GM18951 (cell line): ENCODE data around the gene BACH1.
"Not testable (repeated sequence)": the region's sequence is repeated elsewhere in the genome, so short reads cannot be mapped to it uniquely, and the experiment has no call there.

Experiments used
- POLR2A ChIP-seq: IDR thresholded peaks from 4 replicates; pipeline ENCODE4 v1.6.1; 2011; ENCODE audit warnings: mild to moderate bottlenecking; ENCODE audit not compliant: insufficient read length, insufficient read depth; ENCODE audit errors: extremely low read depth
- in situ Hi-C: fragments of 300-500 bp; cut with MboI; formaldehyde crosslinking; loops from one replicate; pipeline ENCODE4 v1.12.0; 2022; ENCODE audit warnings: low sequenced_read_pairs, mixed read lengths, inconsistent platforms; ENCODE audit not compliant: unreplicated experiment

Gene BACH1

DNA sequence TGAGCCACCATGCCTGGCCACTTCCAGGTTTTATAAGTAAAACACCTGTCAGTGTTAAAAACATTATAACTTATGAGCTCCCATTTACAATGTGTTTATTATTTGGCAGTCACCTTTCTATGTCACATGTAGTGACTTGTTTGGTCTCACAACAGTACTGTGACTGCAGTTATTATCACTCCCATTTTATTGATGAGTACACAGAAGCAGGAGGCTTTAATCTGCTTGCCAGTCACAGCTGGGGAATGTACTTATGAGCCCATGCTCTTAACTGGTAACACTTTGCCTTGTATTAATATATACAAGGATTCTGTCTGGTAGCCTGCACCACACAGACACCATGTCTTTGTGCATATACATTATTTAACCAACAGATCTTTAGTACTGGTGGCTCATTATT lies 31.1 kb upstream of the BACH1 start:
- in situ Hi-C loops, result no loop called here

DNA sequence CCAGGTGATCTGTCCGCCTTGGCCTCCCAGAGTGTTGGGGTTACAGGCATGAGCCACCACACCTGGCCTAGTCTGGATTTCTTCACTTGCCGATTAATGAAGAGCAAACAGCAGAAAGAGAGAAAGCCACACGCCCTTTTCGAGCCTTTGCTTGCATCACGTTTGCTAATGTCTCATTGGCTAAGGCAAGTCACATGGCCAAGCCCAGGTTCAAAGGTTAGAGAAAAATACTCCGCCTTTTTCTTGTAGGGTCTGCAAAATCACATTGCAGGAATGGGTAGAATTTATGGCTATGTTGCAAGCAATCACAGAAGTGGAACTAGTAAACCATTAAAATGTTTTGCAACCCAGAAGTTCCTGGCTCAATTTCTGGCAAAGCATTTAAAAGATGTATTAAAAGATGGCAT lies 26.8 kb upstream of the BACH1 start:
- in situ Hi-C loops, result no loop called here
- no peak for TF ChIP-seq POLR2A

More for the DNA sequence above, 31.1 kb upstream of the BACH1 start:
- TF ChIP-seq POLR2A, result no peak

DNA sequence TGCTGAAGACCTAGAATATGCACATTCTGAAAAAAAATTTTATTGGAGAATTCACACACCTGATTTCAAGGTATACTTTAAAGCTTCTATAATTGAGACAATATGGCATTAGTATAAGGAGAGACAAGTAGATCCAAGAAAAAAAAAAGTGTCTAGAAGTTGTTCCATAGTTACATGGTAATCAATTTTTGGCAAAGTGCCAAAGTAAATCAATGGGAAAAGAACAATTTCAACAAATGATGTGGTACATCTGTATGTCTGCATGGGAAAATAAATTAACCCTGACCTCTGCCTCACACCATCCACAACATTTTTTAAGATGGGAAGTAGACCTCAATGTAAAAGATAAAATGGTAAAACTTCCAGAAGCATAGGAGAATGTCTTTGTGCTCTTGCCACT lies 21.3 kb upstream of the BACH1 start:
- in situ Hi-C loops, result no loop called here
- no peak for TF ChIP-seq POLR2A

DNA sequence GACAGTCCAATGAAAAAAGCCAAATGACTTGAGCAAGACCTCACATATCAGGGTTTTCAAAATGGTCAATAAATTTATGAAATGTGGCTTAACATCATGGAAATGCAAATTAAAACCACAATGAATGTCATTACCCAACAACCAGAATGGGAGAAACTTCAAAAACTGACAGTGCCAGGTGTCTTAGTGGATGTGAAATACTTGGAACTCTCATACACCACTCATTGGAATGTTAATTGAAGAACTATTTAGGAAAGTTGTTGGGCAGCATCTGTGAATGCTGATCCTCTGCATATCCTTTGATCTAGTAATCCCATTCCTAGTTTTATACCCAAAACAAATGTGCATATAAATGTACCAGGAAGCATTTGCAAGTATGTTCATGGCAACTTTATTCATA lies 19.2 kb upstream of the BACH1 start:
- TF ChIP-seq POLR2A, result no peak
- in situ Hi-C loops, result no loop called here

DNA sequence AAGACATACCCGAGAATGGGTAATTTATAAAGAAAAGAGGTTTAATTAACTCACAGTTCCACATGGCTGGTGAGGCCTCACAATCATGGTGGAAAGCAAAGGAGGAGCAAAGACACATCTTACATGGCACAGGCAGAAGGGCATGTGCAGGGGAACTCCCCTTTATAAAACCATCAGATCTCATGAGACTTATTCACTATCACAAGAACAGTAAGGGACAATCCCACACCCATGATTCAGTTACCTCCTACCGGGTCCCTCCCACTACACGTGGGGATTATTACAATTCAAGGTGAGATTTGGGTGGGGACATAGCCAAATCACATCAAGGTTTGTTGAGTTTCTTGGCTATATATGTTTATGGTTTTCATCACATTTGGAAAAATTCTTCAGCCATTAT lies 16.9 kb upstream of the BACH1 start:
- in situ Hi-C loops, result not testable (repeated sequence)

DNA sequence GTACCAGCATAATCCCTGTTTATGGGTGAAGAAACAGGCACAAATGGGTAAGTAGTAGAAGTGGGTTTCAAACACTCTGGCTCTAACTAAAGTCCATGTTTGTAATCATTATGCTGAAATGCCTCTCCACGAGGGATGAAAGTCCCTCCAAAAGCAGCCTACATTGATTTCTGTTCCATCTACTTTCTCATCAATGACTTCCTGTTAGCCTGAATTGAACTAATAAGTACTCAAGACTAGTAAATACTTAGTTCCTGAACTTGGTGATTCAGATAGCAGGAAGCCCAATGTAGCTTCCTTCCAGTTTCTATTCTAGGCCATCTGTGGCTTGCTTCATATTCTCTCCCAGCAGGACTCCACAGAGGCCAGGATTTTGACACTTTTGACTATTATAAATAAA lies 11.3 kb upstream of the BACH1 start:
- no peak for TF ChIP-seq POLR2A
- in situ Hi-C loops, result loop anchor here (5.0 kb wide), 1 partner anchor 45 kb away; no protein-coding TSS in a partner anchor

DNA sequence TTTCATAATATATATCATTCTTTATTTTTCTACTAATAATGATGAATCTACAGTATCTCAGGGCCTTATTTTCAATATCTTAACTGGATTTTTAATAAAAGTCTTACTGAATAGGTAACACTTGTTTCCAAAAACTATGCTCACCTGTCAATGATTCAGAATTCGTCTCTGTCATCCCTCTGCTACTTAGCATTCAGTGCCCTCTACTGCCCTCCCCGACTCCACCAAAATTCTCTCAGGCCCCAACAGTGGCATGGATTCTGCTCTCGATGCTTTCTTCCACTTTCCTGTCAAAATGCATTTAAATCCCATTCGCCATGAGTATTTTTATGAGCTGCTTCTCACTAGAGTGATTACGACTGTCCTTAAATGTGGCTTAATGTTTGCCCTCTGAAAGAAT lies 10.5 kb upstream of the BACH1 start:
- in situ Hi-C loops, result loop anchor here (5.0 kb wide), 1 partner anchor 46 kb away; no protein-coding TSS in a partner anchor
- no peak for TF ChIP-seq POLR2A

DNA sequence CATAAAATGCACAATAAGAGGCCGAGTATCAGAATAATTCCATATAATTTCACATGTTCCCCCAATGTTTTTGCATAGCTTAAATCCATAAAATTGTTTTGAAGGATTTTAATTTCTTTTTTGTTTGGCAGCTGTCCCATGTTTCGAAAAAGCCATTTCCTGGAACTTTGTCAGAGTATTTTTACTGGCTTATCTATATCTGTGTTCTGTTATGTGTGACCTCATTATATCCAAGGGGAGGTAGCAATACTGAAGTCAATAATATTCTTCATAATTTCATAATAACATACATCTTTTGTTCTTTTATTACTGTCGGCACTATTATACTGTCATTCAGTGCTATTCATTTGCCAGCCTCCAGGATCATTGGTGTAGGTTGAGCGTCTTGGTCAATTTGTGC lies 9.4 kb upstream of the BACH1 start:
- no peak for TF ChIP-seq POLR2A

DNA sequence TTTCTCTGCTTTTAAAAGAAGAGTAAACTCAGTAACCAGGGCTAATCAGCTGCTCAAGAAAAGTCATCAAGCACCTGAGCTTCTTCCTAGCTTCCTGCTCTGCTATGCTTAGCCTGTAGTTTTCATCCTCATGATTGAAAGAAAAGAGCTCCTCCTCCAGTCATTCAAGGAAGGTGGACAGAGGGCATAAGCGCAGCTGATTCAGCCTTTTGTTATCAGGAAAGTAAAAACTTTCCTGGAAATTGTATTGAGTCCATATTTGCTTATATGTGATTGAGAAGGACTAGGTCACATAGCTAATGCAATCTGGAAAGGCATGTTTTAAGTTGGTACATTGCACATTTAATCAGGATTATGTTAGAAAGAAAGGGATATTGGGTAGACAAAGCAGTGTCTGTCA lies 8.5 kb upstream of the BACH1 start:
- no peak for TF ChIP-seq POLR2A
- in situ Hi-C loops, result no loop called here

More for the DNA sequence above, 9.4 kb upstream of the BACH1 start:
- in situ Hi-C loops, result loop anchor here (5.0 kb wide), 1 partner anchor 47 kb away; no protein-coding TSS in a partner anchor

DNA sequence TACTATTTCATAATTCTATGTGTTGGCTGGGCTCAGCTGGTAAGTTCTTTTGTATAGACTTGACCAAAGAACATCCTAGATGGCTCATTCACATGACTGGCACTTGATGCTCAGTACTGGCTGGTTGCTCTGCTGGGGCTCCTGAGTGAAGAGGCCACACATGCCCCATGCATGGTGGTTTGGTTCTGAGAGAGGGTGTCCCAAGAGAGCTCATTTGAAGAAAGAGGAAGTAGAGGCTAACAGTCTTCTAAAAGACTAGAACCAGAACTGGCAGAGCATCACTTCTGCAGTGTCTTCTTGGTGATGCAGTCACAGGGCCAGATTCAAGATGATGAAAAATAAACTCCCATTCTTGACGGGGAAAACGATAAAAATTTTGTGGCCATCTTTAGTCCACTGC lies 5.2 kb upstream of the BACH1 start:
- in situ Hi-C loops, result no loop called here
- no peak for TF ChIP-seq POLR2A

DNA sequence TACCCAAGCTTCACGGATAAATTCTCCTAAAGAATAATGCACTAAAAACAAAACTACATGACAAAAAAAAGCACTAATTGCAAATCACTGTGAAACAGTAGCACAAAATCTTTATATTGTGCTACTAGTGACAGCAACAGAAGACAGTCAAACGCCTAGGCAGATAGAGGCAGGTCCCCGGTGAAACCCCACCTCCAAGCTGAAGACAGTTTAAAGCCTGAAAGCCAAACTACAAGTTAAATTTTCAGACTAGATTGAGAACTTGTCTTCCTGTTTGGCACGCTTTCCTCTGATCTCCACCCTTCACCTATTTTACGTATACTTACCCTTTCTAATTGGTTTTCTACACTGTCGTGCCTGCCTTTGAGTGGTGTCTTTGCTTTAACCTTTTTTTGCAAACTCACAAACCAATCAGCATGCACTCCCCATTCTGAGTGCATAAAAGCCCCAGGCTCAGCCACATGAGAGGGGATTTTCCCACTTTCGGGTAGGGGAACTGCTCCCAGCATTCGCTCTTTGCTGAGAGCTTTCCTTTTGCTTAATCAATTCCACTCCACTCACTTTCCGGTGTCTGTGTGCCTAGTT lies 3.6 kb upstream of the BACH1 start:
- in situ Hi-C loops, result no loop called here
- TF ChIP-seq POLR2A, result no peak

DNA sequence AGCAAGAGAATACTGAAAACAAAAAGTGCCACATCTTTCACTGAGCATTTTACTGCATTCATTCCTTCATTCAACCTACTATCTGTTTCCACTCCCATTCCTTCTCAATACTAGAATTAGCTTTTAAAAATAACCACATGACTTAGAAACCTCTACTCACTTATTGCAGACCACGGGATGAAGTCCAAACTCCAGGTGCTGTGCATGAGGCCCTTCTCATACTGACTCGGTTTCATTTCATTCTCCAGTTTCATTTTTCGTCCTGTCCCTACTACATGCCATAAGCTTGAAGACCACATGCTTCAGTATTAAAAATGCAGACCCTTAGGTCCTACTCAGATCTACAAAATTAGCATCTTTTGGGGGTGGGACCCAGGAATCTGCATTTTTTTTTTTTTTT lies 2.3 kb upstream of the BACH1 start:
- in situ Hi-C loops, result no loop called here
- TF ChIP-seq POLR2A, result no peak

DNA sequence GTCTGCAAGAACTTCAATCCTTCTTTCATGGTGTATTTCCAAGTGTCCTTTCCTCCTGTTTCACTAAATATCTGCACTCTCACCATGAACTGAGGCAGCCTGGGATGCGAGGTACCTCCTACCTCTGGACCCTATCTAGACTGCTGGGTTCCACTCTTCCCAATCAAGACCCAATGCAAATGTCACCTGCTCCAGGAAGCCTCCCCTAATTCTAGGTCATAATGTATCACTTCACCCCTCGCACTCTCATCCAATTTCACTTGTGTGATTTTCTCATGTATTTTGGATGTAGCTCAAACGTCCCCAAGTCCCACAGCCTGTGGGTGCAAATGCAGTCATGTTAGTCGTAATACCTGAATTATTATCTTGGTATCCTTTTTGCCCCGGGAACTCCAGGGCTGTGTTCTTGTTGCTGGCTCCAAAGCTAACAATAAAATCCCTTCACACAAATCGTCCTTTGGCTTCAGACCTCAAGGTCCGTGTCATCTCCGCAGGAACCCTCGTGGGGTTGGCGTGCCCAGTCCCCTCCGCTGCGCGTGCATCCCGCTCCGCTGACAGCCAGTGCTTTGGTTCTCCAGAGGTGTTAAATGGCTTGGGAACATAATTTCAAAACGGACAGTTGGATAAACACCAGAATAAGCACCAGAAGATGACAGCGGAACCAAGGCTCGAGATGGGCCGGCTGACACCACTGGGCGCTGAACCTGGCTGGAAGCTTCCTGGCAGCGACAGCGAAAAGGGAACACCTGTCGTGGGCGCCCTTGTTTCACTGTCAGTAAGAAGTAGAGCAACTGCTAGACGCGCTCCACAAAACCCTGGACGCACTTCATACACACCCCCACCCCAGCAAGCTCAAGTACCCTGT lies 1.0 kb upstream of the BACH1 start:
- no peak for TF ChIP-seq POLR2A
- in situ Hi-C loops, result no loop called here
